ENCODE results near the gene ANKS1B.

ANKS1B gene

GRCh38 chr12:99984271-99985128 is at the start of gene ANKS1B:
ANKS1B (minus strand) TSS chr12:99984936; CDS start chr12:99984237, 699 bp downstream.
- Histone ChIP-seq H3K9me3 (no peaks in the 10 kb centered on the region), H3K4me3 (peak within 1 kb of the TSS; percentile 78 to 84), H3K27ac (peak within 1 kb of the TSS; percentile 84 to 88), H3K4me1 (peaks cover 0 to 32% (median 6%) of the 10 kb centered on the region in 4 donors), H3K36me3 (no peaks in the 10 kb centered on the region), H3K27me3 (no peaks in the 10 kb centered on the region)
- no peak for TF ChIP-seq CTCF (IDR thresholded peaks at IDR 0.05)
- intact Hi-C loops (cut with DNase I; ENCODE audit: low total_unique reads), result loop anchor here (10.0 kb wide), 1 partner anchor 170 kb away; no protein-coding TSS in a partner anchor
- DNase-seq, result peak; percentile 38 to 75

- DNase-seq, result no peak
- H3K4me3 ChIP-seq, result no peak overlapping the region
- H3K27ac ChIP-seq, result no peak overlapping the region
- no peaks in the 10 kb centered on the region for H3K4me1 ChIP-seq
- H3K9me3 ChIP-seq, result no peaks in the 10 kb centered on the region
- TF ChIP-seq CTCF (IDR thresholded peaks at IDR 0.05), result no peak
- peaks cover 10 to 20% (median 19%) of the 10 kb centered on the region in 3 donors for H3K36me3 ChIP-seq
- intact Hi-C loops (cut with DNase I; ENCODE audit: low total_unique reads), result no loop called here
- H3K27me3 ChIP-seq, result no peaks in the 10 kb centered on the region
These were observed 47.1 kb upstream of the ANKS1B start for GRCh38 chr12:100031836-100032235.

GRCh38 chr12:100027671-100028070 is 42.9 kb upstream of the ANKS1B start:
- Histone ChIP-seq H3K27ac (no peak overlapping the region), H3K4me3 (no peak overlapping the region), H3K36me3 (no peaks in the 10 kb centered on the region), H3K4me1 (no peaks in the 10 kb centered on the region), H3K27me3 (no peaks in the 10 kb centered on the region), H3K9me3 (no peaks in the 10 kb centered on the region)
- intact Hi-C loops (cut with DNase I; ENCODE audit: low total_unique reads), result no loop called here
- no peak for TF ChIP-seq CTCF (IDR thresholded peaks at IDR 0.05)
- no peak for DNase-seq

DNA sequence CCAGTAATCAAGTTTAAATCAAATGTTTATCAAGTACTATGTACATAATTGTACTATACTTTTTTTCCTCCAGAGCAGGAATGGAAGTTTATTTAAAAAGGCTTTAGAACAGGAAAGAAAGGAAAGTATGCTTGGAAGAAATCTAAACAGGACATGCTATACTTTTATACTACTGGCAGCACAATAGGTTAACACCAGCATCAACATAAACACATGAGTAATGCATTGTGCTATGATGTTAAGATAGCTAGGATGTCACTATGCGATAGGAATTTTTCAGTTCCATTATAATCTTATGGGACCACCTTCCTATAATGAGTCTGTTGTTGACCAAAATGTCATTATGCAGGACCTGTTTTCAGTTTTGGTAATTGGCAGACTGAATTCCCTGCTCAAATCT is 41.5 kb upstream of the ANKS1B start:
- no peaks in the 10 kb centered on the region for H3K9me3 ChIP-seq
- H3K27me3 ChIP-seq, result no peaks in the 10 kb centered on the region
- H3K27ac ChIP-seq, result no peak overlapping the region
- H3K4me1 ChIP-seq, result no peaks in the 10 kb centered on the region
- no peak overlapping the region for H3K4me3 ChIP-seq
- no peak for DNase-seq
- no peaks in the 10 kb centered on the region for H3K36me3 ChIP-seq
- intact Hi-C loops (cut with DNase I; ENCODE audit: low total_unique reads), result no loop called here
- TF ChIP-seq CTCF (IDR thresholded peaks at IDR 0.05), result no peak

DNA sequence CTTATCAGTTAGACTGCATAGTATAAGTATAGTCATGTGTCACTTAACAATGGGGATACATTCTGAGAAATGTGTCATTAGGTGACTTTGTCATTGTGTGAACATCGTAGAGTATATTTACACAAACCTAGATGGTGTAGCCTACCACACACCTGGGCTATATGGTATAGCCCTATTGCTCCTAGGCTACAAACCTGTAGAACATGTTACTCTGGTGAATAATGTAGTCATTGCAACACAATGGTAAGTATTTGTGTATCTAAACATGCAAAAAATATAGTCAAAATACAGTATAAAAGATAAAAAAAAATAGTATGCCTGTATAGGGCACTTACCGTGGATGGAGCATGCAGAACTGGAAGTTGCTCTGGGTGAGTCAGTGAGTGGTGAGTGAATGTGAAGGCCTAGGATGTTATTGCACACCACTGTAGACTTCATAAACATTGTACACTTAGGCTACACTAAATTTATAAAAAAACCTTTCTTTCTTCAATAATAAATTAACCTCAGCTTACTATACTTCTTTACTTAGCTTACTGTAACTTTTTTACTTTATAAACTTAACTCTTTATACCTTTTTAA is 40.3 kb upstream of the ANKS1B start:
- Histone ChIP-seq H3K36me3 (no peaks in the 10 kb centered on the region), H3K27me3 (no peaks in the 10 kb centered on the region), H3K9me3 (no peaks in the 10 kb centered on the region), H3K4me1 (no peaks in the 10 kb centered on the region), H3K4me3 (no peak overlapping the region), H3K27ac (no peak overlapping the region)
- no peak for TF ChIP-seq CTCF (IDR thresholded peaks at IDR 0.05)
- no peak for DNase-seq
- intact Hi-C loops (cut with DNase I; ENCODE audit: low total_unique reads), result no loop called here
